Ishikawa (cell line): ENCODE data around the gene NLK.

ENCODE experiments used
- CEBPB ChIP-seq: IDR thresholded peaks from 2 replicates; pipeline ENCODE4 v1.6.1; 2012
- CREB1 ChIP-seq: IDR thresholded peaks from 2 replicates; pipeline ENCODE4 v1.6.1; 2012; ENCODE audit warnings: low read depth
- EGR1 ChIP-seq: IDR thresholded peaks from 2 replicates; pipeline ENCODE4 v1.6.1; 2012
- EP300 ChIP-seq: IDR thresholded peaks from 2 replicates; pipeline ENCODE4 v1.6.1; 2012; ENCODE audit warnings: borderline replicate concordance
- FOXM1 ChIP-seq: IDR thresholded peaks from 2 replicates; pipeline ENCODE4 v1.6.1; 2012; ENCODE audit warnings: low read depth, borderline replicate concordance
- MAX ChIP-seq: IDR thresholded peaks from 2 replicates; pipeline ENCODE4 v1.6.1; 2012
- NFIC ChIP-seq: IDR thresholded peaks from 2 replicates; pipeline ENCODE4 v1.6.1; 2012
- RAD21 ChIP-seq: IDR thresholded peaks from 2 replicates; pipeline ENCODE4 v1.6.1; 2012; ENCODE audit warnings: low read depth
- REST ChIP-seq: IDR thresholded peaks from 2 replicates; pipeline ENCODE4 v1.6.1; 2012; ENCODE audit warnings: low read depth, mild to moderate bottlenecking
- TAF1 ChIP-seq: IDR thresholded peaks from 2 replicates; pipeline ENCODE4 v1.6.1; 2012; ENCODE audit warnings: low read depth, mild to moderate bottlenecking
- TCF12 ChIP-seq: IDR thresholded peaks from 2 replicates; pipeline ENCODE4 v1.6.1; 2012; ENCODE audit warnings: low read depth
- TEAD4 ChIP-seq: IDR thresholded peaks from 2 replicates; pipeline ENCODE4 v1.6.1; 2012
- USF1 ChIP-seq: IDR thresholded peaks from 2 replicates; pipeline ENCODE4 v1.6.1; 2012
- YY1 ChIP-seq: IDR thresholded peaks from 2 replicates; pipeline ENCODE4 v1.6.1; 2012; ENCODE audit warnings: low read depth
- ZBTB7A ChIP-seq: IDR thresholded peaks from 2 replicates; pipeline ENCODE4 v1.6.1; 2012; ENCODE audit warnings: low read depth

NLK gene

GRCh38 chr17:28204244-28204643 lies 161.8 kb downstream of the NLK start:
- TF ChIP-seq FOXM1 (no peak), RAD21 (no peak), REST (no peak), TCF12 (no peak), USF1 (no peak), MAX (no peak), CREB1 (no peak), CEBPB (no peak), YY1 (no peak), EP300 (no peak), EGR1 (no peak), ZBTB7A (no peak)

GRCh38 chr17:28204751-28205150 lies 162.3 kb downstream of the NLK start:
- no peak for TF ChIP-seq EGR1
- TF ChIP-seq ZBTB7A: no peak
- no peak for TF ChIP-seq MAX

GRCh38 chr17:28206292-28206691 lies 163.8 kb downstream of the NLK start:
- TF ChIP-seq EGR1 (no peak), YY1 (no peak), TAF1 (no peak), RAD21 (no peak), TCF12 (no peak), TEAD4 (no peak), USF1 (peak; percentile 54; the same call in 1 of the 2 replicates)

GRCh38 chr17:28211811-28212210 lies 169.3 kb downstream of the NLK start:
- no peak for TF ChIP-seq YY1
- no peak for TF ChIP-seq TCF12
- no peak for TF ChIP-seq TEAD4
- no peak for TF ChIP-seq EGR1

GRCh38 chr17:28216052-28216451 lies 173.6 kb downstream of the NLK start:
- TF ChIP-seq TAF1 (no peak), CEBPB (no peak), YY1 (no peak), EGR1 (no peak), REST (no peak), CREB1 (no peak), FOXM1 (no peak), RAD21 (no peak), TCF12 (no peak), ZBTB7A (no peak), USF1 (no peak), TEAD4 (no peak), NFIC (no peak), MAX (no peak)

GRCh38 chr17:28216528-28216927 lies 174.1 kb downstream of the NLK start:
- TF ChIP-seq TCF12: no peak
- TF ChIP-seq USF1: peak; percentile 62
- no peak for TF ChIP-seq ZBTB7A
